NCI-H1105 treated with DMSO at 0.1 percent for 48 hours (cell line): Measurements from ENCODE around the gene LRTM2.

Experiments used
- DNase-seq: peaks from one replicate; lab custom pipeline; 2025; lab: John Stamatoyannopoulos, UW

LRTM2 gene

DNA sequence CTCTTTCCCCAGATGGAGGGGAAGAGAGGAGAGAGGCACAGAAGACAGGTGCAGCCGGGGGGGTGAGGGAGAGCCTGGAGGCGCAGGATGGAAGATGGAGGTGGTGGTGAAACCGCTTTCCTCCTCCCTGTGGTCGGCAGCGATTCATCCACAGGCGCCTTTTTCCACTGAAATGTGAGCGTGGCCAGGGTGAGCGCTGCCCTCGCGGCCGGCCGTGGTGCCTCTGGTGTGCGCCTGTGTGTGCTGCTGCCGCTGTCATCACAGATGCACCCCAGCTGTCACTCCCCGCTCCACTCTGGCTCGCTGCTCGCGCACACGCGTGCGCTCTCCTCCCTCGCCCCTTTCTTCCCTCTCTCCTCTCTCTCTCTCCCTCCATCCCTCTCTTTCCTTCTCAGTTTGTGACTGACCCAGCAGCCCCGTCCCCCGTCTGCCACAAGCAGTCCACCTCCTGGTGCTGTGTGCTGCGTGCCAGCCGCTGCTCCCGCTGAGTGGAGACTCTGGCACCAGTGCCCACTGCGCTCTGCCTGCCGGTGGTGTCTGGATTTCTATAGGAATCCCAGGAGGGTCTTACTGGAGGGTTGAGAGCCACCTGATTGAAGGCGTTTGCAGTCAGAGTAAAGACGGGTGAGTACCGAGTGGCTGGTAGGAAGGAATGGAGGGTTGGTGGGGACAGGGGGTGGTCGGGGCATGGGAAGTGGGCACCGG lies at the start of gene LRTM2:
Gene LRTM2, plus strand, starts transcription at position 375 of the 705 bp plus-strand sequence. CDS start 7,584 bp downstream, outside the sequence.
- no peak for DNase-seq

DNA sequence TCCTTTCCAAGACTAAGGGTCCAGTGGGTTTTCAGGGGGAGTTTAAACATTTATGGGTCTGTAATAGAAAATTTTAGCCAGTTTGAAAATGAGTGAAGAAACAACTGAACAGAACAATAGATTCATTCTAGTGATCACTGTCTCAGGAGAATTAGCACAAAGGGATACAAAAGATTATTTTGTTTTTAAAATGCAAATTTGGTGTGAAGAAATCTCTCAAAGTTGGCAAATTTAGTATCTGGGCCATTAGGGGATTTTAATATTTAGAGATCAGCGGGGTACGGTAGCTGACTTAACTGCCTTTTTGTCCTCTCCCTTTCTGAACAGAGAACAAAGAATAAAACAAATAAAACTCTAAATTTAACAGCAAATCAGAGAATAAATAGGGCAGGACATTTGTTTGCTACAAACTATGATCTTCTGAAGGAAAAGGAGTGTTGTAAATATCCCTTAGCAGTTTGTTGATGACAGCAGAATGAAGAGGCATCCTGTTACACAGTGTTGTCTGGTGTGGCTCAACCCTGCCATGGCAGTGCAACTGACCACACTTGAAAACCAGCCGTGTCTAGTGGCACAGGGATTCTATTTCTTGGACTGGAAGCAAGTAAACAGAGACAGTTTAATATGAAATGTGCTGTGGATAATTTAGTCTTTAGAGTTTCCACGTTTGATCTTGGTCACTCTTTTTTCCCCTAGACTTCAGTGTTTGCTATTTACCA lies 46.3 kb upstream of the LRTM2 start:
- DNase-seq: no peak

DNA sequence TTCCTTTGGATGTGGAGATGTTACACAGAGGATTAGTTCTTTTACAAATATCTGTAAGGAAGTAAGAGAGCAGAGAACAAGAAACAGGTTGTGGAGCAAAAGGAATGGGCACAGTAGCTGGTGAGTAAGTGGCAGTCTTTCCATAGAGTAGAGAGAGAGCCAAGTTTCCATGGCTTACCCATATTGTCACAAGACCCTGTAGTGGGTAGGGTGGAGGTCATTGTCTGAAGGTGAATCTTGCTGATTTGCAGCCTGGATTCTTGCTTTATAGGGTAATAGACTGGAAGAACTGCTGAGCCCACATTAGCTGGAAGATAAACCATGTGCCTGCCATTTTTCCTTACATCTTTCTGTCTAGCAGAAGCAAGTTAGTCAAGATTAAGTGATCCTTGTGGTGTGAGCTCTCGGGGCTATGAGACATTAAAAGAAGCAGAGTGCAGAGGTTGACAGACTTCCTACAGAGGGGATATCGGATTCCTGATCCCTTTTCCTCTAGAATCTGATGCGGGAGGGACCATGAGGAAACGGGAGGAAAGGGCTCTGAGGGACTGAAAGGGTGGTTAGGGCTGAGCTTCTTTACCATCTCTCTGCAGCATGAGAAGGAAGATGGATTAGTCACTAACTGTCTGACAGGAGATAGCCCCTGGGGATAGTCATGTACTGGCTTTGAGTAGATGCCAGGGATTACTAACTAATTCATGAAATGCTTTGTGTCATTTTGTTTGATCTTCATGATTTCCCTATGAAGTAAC lies 44.0 kb upstream of the LRTM2 start:
- no peak for DNase-seq

DNA sequence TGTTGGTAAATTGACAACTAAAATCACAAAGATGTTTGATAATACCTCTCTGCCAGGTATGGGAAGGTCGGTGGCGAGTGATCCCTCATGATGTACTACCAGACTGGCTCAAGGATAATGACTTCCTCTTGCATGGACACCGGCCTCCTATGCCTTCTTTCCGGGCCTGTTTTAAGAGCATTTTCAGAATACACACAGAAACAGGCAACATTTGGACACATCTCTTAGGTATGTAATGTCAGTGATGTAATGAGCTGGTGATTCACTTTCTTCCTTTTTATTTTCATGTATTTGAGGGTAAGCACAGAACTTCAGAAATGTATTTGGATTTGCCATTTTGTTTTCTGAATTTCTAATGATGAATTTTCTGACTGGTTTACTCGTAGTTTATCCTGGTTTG lies 42.6 kb upstream of the LRTM2 start:
- DNase-seq: no peak

DNA sequence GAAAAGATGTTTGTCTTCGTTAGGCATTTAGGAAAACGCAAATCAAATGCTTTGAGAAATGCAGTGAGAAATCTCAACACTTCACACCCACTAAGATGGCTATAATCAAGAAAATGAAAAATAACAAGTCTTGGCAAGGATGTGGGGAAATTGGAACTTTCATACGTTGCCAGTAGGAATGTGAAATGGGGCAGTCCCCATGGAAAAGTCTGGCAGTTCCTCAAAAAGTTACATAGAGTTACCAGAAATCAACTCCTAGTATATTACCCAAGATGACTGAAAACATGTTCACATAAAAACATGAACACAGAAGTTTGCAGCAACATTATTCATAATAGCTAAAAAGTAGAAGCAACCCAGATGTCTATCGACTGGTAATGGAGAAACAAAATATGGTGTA lies 41.5 kb upstream of the LRTM2 start:
- DNase-seq: no peak

DNA sequence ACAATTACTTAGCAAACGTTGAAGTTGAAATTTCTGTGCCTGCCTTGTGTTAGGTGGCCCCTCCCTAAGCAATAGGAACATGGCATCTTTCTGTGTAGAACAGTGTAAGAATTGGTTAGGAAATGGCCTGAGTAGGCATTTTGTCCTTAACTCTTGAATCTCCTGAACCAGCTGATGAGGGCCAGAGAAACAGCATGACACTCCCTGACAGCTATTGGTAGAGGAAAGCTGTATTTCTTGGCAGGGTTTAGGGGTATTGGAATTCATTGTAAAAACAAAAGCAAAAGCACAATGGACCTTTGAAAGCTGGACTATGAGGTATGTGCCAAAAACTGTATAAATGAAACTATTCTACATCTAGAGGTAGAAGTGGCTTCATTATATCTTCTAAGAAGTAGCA lies 40.6 kb upstream of the LRTM2 start:
- no peak for DNase-seq

DNA sequence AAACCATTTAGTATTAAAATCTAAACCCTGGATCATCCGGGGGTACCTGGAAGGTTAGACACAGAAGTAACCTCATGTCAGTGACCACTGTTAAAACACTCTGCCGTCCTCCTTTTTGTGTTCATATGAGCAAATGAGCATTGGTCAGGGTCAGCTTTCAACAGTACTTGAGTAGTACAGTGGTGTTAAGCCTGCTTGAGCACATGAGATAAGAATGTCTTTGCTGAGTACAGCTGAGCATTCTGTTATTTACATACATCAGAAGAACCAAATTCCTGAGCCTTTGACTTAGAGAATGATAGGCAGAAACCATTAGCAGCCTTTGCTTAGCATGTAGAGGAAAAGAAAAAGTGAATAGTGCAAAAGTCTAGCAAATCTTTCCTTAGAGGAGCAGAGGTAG lies 38.6 kb upstream of the LRTM2 start:
- DNase-seq: no peak

DNA sequence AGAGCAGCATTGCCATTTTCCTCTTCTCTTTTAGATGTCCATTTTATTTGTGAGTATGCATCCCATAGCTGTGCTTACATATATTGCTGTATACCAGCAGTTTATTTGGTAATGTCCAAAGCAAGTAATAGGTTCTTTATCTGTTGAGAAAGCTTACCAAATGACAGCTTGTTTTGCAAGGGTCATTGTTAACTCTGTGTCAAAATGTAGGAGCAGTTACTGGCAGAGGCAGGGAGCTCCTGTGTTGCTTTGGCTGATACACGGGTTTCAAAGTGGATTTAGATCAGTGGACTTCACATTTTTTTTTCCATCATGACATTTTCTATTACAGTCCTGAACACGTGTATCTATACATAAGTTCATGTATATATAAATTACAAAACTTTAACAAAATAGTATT lies 38.1 kb upstream of the LRTM2 start:
- no peak for DNase-seq

DNA sequence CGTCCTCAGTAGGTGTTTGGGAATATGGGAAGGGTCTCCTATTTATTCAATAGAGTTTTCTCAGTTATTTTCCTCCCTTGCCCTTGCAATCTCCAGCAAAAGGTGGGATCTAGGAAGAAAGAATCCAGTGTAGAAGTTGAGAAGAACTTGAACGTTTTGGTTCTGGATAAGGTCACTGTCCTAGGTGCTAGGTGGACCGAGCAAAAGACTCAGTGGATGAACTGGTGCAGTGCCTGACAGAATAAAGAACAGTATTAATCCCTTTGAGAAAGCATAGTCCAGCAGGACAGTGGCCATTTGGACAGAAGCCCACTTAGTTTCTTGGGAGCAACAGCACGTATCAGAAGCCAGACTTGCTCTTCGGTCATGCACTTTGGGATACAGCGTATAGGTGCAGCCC lies 32.7 kb upstream of the LRTM2 start:
- DNase-seq: no peak

DNA sequence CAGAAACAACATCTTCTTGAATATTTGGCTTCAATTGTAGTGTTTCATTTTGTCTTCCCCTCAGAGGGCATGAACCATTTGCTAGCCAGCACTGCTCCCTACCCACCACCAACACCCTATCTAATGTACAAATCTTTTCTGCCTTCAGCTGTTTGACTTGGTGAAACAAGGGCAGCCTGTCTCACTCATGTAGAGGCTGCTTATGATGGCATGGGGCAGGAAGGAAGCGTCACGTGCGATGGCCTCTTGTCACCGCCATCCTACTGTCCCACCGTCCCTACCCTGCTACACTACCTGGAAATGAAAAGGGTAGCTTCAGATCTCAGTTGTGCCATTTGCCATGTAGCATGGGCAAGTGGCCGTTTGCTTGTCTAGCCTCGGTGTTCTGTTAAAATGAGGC lies 29.9 kb upstream of the LRTM2 start:
- DNase-seq: no peak

DNA sequence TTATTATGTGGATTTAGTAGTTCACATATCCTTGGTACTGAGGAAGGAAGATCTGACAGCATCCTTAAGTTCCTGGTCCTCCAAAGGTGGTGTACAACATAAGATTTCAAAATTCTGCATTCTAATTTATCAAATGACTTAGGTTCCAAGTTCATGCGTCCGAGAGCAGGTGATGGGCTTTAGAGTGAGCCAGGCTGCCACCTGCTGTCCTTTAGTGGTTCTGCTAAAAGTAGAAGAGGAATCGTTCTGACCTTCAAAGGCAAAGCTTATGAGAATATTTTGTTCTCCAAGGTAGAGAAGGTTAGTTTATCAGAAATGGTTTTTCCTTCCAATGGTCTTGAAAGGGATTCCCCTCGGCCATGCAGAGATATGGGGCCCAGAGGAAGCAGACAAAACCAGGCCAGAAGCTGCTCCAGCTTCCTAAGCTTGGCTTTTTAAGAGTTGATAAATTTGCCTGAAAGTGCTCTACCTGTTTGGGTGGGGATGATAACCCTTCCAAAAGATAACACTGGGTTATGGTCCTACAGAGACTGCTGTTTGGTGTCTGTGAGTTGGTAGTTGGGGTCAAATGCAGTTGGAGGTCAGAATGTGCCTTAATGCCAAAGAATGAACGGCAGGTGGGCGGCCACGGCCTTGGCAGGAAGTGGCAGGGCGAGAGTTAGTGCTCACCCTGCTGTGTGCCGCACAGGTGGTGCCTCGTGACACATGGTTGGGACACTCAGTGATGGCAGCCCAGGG lies 29.1 kb upstream of the LRTM2 start:
- DNase-seq: peak; percentile 72

DNA sequence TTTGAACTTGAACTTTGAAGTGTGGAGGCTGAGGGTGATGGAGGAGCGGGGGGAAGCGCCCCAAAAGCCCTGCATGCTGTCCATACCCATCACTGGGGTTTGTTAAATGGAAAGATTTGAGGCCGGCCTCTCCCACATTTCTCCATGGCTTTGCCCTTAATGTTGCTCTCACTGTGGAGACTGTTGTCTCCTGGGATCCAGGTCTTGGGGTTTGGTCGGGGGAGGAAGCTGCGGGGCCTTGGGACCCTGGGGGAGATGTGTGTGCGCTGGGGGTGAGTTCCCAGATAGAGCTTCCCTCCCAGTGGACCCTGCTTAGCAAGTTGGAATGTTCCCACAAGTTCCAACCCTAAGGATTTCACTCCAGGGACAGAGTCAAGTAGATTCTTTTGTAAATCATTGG lies 28.0 kb upstream of the LRTM2 start:
- DNase-seq: no peak

DNA sequence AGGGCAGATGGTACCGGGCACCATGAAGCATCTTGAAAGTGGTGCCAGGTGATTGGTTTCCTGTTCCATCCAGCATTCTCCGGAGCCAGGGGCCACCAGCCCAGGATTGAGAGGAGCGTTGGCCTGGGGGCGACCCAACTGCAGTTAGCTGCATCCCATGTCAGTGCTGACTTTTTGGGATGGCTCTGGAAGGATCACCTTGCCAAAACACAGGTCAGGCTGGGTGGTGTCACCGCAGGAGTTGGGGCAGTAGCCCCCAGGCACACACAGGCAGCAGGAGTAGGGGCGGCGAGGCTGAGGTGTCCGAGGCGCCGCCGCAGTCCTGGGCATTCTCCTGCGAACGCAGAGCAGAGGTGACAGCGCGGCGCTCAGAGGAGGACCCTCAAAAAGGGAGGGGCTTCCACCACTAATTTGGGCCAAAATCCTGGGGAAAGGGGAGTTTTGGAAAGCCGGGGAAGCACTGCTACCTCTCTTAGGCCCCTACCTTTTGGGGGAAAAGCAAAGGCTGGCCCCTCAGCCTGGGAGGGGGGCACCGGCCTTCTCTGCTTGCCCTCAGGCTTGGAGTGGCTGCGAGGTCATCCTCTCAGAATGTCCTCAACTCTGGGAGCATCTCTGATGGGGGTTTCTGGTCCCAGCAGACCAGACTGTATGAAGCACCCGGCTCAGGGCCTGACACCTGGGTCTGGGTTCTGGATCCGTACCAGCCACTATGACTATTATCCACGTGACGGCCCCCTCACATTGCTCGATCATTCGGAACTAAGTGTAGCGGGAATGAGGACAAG lies 26.7 kb upstream of the LRTM2 start:
- DNase-seq: no peak

DNA sequence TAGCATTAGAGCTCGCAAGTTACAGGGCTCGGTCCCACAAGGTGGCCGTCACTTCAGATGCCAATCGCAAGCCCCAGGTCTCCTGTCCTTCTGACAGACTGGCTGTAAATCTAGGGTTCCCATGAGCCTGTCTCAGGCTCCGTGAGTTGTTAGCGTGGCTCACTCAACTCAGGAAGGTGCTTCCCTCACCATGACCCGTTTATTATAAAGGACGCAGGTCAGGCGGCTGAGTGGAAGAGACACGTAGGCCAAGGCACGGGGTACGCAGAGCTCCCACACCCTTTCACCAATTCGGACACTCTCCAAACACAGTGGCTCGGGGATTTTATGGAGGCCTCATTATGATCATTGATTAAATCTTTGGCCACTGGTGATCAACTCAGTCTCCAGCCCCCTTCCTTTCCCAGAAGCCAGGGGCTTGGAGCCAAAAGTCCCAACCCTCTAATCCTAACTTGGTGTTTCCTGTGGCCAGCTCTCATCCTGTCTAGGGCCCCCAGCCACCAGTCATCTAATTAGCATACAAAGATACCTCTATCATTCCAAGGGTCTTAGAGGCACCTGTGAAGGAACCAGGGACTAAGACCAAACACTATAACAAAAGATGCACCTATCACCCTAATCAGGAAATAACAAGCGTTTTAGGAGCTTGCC lies 25.8 kb upstream of the LRTM2 start:
- DNase-seq: no peak

DNA sequence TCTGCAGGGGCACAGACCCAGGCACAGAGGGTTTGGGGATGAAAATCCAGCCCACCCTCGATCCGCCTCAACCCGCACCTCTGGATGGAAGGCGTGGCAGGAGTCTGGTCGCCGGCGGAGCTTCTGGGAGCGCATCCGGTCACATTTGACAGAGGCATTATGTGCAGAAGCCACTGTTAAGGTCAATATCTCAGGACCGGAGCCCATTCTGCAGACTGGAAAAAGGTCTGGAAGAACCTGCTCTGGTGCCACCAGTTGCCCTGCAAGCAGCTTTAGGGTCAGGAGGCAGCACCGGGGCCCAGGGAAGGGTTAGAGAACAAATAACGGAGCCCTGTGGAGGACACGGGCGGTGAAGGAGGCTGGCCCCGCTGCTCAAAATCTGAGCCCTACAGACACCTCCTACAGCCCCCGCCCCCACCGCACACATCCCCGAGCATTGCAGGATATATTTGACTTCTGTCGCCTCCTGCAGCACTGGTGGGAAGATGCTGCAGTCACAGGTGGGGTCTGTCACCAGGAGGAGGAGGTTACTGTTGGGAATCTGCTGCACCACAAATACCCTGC lies 25.1 kb upstream of the LRTM2 start:
- DNase-seq: no peak

DNA sequence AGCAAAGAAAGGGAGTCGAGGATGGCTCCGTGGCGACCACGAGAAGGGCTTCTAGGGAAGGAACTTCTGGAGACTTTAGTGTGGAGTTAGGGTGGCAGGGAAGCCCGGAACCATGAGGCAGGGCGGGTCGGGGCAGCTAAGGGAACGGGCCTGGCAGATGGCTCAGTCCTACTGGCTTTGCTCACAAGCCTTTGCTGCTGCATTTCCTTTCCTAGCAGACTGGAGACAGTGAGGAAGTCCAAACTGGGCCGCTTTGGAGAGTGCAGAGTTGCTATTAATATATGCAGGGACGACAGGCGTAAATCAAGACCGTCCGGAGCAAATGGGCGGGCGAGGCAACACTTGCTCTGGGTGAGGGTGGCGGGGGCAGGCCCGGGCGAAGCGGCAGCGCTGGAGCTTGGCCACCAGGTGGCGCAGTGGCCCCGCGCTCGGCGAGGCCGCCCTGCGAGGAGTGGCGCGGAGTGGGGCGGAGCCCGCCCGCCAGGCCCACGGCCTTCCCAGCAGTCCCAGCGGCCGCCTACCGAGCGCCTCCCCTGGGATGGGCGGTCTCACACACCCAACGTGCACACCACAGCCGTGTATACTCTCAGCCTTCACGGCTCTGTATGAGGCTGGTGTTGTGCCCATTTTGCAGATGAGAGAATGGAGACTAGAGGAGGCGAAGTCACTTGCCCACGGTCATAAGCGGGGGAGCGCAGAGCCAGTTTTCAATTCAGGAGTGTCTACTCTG lies 24.4 kb upstream of the LRTM2 start:
- DNase-seq: peak; percentile 63

DNA sequence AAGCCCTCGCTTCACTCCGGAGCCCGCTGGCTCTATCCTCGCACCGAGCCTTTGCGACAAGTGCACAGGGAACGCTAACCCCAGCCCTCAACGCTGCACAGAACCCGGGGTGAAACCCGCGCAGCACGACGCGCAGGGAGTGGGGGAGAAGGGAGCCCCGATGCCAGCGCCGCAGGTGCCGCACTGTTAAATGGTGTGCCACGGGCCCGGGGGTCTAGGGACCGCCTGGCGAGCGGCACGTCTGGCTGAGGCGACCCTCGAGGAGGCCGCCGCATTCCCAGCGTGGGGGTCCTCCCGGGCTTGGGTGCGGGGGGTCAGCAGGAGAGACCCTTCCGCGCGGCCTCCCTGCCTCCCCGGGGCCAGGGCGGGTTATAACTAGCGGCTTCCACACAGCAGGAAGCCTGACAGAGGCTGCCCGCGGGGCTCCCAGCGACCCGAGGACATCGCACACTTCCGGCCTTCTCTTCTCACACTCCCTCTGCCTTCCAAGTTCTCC lies 23.8 kb upstream of the LRTM2 start:
- DNase-seq: no peak

DNA sequence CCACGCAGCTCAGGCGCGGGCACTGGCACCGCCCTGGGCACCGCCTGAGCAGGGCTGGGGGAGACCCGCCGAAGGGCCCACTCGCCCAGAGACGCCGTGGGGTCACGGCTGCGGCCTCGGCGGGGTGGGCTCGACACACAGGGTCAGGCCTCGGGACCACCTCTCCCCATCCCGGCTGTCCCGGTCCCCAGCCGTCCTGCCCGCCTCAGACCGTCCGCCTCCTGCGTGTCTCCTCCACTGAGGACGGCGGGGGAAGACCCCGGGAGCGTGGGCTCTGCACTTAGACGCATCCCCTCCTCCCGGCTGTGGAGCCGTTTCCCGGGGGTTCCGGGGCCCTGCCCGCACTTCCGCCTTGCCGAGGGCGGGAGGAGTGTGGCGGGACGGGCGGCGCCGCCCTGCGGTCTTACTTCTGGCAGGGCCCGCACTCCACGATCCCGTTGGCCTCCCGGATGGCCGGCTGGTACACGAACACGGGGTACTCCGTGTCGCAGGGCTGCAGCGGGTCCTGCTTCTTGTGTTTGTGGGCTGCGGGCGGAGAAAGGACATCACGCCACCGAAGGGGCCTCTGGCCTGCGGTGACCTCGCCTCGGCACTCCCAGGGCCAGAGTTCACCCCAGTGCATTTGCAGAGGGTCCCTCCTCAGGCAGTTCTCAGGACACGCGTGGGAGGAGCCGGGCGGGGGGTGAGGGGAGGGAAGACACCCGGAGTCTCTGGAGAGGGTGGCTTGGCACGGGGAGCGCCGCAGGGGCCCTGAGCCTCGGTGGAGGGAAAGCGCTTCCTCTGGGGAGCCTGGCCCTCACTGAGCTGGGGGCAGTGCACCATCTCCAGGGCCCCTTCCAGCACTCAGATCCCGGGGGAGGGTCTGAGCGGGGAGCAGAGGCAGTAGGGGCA lies 23.1 kb upstream of the LRTM2 start:
- DNase-seq: no peak
